COR-L47 (cell line): ENCODE data around the gene FOXP1.
A peak's percentile ranks its signal among the peaks of the same experiment; 100 is the strongest.

Experiments used
- DNase-seq: peaks from one replicate; lab custom pipeline; 2025; lab: John Stamatoyannopoulos, UW

Gene FOXP1

GRCh38 chr3:71176366-71176765 is 407.2 kb downstream of the FOXP1 start:
- no peak for DNase-seq

- DNase-seq = no peak
Observed at GRCh38 chr3:71175691-71176365, 407.7 kb downstream of the FOXP1 start.

DNA sequence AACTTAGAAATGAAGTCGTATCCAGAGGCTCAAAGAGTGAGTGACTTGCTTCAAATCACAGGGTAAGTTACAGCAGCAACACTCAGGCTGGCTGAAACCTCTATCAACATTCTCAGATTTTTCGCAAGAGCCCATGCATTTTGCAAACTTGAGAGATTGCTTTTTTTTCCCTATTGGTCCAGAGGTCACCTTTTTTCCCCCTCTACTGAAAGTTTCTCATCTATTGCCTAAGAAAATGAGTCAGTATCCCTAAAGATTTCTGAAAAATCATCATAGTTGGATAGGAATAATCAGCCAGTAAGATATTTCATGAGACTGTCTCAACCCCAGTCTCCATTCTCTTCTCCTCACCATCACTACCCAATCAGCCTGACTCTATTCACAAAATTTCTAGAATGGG is 410.6 kb downstream of the FOXP1 start:
- no peak for DNase-seq

GRCh38 chr3:71172189-71172588 is 411.3 kb downstream of the FOXP1 start:
- no peak for DNase-seq

DNA sequence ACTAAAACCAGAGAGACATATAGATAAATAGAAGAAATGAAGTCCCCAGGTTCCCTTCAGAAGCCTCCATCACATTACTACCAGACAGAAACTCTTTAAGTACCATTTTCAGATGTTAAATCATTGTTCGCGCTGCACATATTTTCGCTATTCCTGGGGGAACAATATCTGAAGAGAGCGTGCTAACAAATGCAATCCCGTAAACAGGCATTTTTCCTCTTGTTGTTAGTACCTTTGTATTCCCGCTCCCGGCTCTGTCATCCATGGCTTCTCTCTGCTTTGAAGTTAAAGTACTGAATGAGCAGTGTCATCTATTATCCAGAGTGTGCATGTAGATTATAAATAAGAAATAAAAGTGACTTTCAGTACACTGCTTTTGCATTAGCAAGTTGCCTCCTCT is 412.3 kb downstream of the FOXP1 start:
- no peak for DNase-seq

DNA sequence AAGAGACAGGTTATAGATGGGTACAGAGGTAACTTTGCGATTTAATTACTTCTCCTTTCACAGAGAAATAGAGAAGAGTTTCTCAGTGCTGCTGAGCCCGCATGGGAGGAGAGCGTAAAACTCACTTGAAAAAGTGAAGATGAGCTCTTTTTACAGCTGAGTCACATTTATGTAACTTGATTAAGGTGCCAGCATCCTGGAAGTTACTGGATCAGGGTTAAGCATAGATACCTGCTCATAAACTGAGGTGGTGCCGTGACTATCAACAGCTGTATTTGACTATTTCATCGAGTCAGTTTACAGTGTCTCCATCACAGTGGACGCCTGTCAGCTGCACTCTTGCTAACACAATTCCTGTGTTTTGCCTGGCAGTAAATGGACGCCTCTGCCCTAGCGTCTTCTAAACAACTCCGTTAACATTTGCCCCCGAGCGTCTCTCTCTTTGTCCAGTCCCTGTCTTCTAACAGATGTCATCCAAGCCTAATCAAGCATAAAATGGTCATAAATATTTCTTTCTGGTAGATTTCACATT is 414.6 kb downstream of the FOXP1 start:
- peak; percentile 10 for DNase-seq

DNA sequence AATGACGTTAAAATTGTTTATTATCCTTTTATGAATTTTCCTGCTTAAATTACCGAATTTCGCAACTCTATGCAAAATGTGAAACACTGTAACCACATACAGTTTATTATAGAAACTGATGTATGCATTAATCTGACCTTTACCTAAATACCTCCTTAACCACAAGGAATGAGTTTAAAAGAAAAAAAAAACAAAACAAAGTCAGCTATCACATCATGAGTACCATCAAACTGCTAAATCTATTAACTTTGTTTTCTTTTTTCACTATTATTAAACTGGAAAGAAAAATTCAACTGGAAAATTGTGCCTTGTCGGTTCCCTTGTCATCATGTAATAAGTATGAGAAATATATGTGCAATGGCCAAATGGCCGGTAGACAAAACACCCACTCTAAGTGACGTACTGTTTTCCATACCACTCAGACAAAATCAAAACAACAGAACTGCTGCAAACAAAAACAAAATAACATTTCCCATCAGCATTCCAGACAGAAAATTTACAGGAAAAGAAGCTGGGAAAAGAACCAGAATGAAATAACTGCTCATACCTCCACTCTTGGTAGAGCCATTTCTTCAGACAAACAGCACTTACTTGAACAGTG is 415.3 kb downstream of the FOXP1 start:
- DNase-seq = no peak

- no peak for DNase-seq
Observed at GRCh38 chr3:71166339-71167240, 416.9 kb downstream of the FOXP1 start.

DNA sequence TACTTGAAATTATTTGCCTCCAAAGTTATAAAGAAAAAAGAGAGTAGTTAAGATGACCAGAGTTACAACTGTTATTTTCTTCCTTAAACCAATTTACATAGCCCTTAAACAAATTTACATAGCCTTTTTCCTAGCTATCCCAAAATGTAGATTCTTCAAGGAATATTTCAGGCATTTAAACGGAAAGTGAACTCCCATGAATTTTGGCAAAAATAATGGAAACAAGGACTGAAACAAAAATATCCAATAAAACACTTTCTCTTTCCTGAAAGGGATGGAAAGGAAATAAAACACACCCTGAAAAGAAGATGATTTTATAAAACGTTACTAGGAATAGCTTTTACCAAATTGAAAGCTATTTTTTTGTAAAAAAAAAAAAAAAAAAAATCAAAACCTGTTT is 418.6 kb downstream of the FOXP1 start:
- DNase-seq = no peak

- no peak for DNase-seq
Observed at GRCh38 chr3:71163198-71163918, 420.2 kb downstream of the FOXP1 start.

DNA sequence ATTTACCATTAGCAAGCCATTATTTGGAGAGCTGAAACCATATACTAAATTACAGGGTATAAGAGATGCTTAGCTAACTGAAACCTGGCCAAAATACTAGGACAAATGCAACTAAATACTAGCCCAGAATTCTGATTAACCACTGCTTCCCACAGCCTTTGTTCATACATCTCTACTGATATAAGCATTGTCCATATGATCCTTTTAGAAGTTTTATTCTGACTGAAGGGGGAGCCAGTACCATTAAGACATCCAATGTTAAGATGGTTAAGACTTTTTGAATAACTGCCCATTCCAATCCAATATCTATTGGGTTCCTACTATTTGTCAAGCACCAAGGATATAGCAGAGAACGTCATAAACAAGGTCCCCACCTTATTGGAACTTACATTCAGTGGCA is 421.3 kb downstream of the FOXP1 start:
- no peak for DNase-seq

DNA sequence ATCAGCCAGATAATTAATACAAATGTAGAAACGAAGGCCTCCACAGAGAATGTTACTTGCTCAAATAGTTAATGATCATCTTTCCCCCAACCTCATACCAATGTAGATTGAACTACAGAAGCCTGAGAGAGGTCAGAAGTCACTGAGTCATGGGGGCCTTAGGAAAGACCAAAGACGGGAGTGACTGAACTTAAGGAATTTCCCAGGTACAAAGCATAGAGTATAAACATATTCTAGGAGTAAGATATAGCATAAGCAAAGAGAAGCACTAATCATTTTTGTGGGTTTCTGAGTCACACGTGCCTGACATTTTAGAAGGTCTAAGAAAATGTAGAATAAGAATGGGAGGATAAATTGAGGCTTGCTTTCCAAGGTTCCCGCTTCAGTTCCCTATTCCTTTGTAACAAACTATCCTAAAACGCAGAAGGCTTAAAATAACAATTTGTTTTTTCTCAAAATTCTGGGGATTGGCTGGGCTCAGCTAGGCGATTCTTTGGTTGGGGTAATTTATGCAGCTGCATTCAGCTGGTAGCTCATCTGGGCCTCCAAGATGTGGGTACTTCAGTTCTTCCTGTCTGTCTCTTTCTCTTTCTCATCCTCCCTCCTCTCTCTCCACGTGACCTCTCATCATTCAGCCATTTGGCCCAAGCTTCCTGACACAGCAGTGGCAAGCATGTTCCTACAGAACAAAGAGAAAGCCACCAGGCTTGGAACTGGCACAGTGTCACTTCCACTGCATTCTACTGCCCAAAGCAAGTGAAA is 422.6 kb downstream of the FOXP1 start:
- DNase-seq = no peak

GRCh38 chr3:71156062-71156665 is 427.4 kb downstream of the FOXP1 start:
- DNase-seq = no peak

DNA sequence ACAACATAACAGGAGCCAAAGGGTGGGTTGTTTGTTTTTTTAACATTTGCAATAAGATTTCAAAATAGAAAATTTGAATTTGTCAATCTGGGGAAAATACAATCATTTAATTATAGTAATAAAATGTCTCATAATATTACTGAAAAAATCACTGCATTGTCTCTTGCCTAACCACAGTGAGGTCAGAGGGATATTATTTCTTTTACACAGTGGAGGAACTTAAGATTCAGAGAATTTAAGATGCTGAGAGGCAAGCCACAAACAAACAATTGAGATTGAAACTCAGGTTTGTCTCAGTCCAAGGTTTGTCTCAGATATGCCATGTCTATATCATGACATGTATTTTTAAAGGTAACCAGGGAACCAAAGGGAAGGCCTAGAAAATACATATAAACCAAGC is 428.7 kb downstream of the FOXP1 start:
- DNase-seq = no peak

GRCh38 chr3:71153713-71154112 is 429.8 kb downstream of the FOXP1 start:
- no peak for DNase-seq

GRCh38 chr3:71152892-71153265 is 430.6 kb downstream of the FOXP1 start:
- DNase-seq = peak; percentile 77

DNA sequence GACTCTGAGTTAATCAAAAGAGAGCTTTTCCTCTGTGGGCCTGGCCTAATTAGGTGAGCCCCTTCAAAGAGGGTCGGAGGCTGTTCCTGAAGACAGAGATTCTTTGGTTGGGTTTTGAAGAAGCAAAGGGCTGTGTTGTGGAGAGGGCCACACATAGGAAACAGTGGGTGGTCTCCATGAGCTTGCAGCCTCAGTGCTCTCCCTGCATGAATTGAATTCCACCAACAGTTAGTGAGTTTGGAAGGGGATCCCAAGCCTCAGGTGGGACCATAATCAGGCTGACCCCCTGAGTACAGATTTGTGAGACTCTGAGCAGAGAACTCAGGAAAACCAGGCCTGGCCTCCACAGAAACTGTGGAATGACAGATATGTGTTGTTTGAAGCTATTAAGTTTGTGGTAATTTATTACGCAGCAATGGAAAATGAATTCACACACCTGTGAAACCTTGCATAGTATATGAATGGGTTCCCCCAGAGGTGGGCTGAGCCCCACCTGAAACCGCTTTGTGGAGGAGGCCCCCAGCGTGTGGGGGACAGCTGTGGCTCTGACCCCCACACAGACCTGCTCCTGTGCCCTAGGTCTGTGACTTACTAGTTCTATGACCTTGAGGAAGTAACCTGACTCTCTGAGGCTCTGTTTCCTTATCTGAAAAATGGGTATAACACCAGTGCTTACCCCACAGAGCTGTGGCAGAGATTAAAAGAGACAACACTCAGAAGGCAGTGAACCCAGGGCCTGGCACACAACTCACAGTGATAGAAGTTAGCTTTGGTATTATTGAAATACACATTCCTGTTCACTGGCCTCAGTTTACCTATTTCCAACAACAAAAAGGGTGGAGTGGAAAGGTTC is 431.3 kb downstream of the FOXP1 start:
- no peak for DNase-seq

DNA sequence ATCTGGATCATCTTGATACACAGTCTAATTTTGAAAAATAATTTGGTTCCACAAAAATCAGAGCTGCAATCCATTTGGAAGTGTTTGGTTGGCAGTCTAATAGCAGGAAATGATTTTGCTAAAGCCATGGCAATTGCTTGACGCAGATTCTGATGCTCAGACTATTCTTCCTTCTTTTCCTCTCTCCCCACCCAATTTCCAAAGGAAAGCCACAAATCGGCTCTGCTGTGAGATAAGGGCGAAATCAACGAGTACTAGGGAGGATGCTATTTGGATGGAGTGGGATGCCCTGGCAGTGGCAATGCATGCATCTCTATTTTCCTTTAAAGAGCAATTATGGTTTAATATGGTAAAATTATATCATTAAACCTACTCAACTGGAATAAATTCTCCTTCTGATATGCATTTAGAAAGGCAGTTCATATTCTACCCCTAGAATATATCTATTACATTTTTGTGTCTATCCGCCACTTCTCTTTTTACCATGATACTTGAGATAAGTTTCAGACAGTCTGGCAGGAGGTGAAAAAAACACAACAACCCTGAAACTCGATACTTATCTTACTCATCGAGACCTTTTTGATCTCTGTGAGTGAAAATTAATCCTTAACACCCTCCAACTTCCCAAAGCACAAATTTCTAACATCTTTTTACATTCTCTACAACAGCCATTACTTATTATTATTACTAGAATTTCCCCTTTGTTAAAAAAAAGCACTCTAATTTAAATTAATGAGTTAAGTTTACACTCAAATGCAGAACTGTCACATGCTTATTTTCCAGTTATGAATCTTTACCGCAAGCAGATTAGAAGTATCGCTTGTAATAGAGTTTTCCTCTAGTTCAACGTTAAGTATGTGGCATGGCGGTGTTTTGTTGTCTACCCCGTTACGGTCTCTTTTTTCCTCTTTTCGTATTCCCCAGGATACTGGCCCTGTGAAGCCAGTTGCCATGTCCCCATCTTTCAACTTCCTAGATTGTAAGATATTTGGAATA is 433.3 kb downstream of the FOXP1 start:
- DNase-seq = no peak
